HL-60 (cell line): Measurements from ENCODE around the gene BDH1.

ENCODE experiments used
- GABPA ChIP-seq: IDR thresholded peaks from 2 replicates; pipeline ENCODE4 v1.6.1; 2012; ENCODE audit warnings: low read depth
- TF ChIP-seq, protein P1 (sequence below): IDR thresholded peaks from 2 replicates; pipeline ENCODE4 v1.6.1; 2012; ENCODE audit warnings: low read depth; ENCODE audit not compliant: insufficient replicate concordance
- TF ChIP-seq, protein P2 (sequence below): IDR thresholded peaks from one replicate; pipeline ENCODE4 v1.5.1; 2011; ENCODE audit warnings: low read length, control low read depth, inconsistent platforms; ENCODE audit not compliant: insufficient read depth

DNA sequence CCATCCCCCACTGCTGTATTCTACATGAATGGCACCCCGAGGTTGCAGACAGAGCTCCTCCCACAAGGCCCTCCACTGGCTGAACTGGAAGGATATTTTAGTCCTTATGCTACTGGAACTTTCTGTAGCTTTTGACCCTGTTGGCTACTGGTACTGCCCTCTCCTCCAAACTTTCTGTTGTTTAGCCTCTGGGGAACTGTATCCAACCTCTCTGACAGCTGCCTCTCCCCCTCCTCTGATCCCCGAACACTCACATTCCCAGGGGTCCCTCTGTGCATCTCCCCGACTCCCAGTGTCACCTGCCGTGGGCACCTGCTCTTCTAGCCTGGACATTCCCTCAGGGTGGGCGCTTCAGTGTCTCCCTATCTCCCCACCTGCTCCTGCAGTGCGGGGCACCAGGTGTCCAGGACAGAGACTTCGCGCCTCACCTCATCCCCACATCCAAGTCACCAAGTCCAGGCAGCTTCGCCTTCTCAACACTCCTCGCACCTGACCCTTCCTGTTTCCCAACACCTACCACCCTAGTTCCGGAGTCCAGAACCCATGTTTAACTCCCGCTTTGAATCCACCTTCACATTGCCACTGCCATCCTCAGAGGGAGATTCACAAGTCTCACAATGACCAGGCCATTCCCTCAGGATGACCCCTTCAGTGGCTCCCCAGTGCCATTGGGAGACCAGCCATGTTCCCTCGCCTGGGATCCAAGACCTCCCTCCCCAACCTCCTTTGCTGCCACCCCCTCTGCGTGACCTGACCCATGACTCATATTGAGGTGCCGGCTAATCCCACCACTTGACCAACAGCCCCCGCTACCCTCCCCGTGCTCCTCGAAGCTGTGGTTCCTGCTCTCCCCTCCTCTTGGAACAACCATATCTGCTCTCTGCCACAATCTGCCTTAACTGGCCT, 34.2 kb downstream of the BDH1 start:
- TF ChIP-seq, protein P1, sequence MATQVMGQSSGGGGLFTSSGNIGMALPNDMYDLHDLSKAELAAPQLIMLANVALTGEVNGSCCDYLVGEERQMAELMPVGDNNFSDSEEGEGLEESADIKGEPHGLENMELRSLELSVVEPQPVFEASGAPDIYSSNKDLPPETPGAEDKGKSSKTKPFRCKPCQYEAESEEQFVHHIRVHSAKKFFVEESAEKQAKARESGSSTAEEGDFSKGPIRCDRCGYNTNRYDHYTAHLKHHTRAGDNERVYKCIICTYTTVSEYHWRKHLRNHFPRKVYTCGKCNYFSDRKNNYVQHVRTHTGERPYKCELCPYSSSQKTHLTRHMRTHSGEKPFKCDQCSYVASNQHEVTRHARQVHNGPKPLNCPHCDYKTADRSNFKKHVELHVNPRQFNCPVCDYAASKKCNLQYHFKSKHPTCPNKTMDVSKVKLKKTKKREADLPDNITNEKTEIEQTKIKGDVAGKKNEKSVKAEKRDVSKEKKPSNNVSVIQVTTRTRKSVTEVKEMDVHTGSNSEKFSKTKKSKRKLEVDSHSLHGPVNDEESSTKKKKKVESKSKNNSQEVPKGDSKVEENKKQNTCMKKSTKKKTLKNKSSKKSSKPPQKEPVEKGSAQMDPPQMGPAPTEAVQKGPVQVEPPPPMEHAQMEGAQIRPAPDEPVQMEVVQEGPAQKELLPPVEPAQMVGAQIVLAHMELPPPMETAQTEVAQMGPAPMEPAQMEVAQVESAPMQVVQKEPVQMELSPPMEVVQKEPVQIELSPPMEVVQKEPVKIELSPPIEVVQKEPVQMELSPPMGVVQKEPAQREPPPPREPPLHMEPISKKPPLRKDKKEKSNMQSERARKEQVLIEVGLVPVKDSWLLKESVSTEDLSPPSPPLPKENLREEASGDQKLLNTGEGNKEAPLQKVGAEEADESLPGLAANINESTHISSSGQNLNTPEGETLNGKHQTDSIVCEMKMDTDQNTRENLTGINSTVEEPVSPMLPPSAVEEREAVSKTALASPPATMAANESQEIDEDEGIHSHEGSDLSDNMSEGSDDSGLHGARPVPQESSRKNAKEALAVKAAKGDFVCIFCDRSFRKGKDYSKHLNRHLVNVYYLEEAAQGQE, result no peak
- TF ChIP-seq, protein P2, sequence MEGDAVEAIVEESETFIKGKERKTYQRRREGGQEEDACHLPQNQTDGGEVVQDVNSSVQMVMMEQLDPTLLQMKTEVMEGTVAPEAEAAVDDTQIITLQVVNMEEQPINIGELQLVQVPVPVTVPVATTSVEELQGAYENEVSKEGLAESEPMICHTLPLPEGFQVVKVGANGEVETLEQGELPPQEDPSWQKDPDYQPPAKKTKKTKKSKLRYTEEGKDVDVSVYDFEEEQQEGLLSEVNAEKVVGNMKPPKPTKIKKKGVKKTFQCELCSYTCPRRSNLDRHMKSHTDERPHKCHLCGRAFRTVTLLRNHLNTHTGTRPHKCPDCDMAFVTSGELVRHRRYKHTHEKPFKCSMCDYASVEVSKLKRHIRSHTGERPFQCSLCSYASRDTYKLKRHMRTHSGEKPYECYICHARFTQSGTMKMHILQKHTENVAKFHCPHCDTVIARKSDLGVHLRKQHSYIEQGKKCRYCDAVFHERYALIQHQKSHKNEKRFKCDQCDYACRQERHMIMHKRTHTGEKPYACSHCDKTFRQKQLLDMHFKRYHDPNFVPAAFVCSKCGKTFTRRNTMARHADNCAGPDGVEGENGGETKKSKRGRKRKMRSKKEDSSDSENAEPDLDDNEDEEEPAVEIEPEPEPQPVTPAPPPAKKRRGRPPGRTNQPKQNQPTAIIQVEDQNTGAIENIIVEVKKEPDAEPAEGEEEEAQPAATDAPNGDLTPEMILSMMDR, result no peak
- TF ChIP-seq GABPA, result no peak
